Measurements from ENCODE around the gene CCDC30. TPM values are rescaled to one million over a fixed set of nuclear protein-coding genes. Genes with fewer than 3 reads are reported as not detected.
A peak's percentile ranks its signal among the peaks of the same experiment; 100 is the strongest.

Gene CCDC30
- total and polyA plus RNA-seq, 10 of the 15 experiments (the other 5 are each of a cell fraction or from before 2014, with no cell fraction given) = 0.46 to 1.8 (median 1.0) TPM

DNA sequence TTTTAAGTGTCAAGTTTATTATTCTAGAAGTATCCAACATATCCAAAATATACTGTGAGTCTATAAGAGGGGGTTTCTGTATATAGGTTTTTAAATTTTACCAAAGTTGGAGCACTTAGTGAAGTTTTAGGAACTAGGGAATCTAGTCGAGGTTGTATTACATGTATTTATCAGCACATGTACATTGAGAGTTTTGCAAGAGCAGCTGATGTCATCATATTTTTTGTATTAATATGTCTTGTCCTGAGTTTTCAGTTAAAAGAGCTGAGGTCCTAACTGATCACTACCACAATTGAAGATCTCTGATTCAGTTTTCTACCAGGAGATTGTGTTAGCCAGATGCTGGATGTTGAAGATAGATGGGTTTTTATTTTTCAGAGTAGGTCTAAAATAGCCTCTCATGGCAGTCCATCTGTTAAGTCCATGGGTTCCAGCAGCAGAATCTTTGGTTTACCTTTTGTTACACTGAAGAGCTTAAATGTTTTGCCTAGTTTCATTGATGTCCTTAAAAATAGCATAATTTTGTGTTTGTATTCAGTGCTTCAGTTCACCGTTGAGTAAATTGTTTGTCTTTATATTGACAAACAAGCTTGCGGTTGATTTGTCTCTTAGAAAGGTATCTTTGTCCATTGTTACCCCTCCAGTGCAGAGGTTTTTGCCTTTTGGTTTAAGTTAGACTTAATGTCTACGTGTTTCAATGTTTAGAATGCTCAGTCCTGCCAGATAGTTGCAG is 235.2 kb downstream of the CCDC30 start:
- no peak for FAIRE-seq
- CTCF ChIA-PET = interaction anchor here (0.7 to 1.1 kb wide), 2 partner anchors 11 to 60 kb away, joined by 3 read pairs; no protein-coding TSS in a partner anchor
- H3K9ac ChIP-seq (ENCODE audit: control insufficient read depth, insufficient read depth, low read length) = no peak overlapping the region
- TF ChIP-seq, protein P1, sequence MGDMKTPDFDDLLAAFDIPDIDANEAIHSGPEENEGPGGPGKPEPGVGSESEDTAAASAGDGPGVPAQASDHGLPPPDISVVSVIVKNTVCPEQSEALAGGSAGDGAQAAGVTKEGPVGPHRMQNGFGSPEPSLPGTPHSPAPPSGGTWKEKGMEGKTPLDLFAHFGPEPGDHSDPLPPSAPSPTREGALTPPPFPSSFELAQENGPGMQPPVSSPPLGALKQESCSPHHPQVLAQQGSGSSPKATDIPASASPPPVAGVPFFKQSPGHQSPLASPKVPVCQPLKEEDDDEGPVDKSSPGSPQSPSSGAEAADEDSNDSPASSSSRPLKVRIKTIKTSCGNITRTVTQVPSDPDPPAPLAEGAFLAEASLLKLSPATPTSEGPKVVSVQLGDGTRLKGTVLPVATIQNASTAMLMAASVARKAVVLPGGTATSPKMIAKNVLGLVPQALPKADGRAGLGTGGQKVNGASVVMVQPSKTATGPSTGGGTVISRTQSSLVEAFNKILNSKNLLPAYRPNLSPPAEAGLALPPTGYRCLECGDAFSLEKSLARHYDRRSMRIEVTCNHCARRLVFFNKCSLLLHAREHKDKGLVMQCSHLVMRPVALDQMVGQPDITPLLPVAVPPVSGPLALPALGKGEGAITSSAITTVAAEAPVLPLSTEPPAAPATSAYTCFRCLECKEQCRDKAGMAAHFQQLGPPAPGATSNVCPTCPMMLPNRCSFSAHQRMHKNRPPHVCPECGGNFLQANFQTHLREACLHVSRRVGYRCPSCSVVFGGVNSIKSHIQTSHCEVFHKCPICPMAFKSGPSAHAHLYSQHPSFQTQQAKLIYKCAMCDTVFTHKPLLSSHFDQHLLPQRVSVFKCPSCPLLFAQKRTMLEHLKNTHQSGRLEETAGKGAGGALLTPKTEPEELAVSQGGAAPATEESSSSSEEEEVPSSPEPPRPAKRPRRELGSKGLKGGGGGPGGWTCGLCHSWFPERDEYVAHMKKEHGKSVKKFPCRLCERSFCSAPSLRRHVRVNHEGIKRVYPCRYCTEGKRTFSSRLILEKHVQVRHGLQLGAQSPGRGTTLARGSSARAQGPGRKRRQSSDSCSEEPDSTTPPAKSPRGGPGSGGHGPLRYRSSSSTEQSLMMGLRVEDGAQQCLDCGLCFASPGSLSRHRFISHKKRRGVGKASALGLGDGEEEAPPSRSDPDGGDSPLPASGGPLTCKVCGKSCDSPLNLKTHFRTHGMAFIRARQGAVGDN (IDR thresholded peaks at IDR 0.05) = no peak
- TF ChIP-seq, protein P2, sequence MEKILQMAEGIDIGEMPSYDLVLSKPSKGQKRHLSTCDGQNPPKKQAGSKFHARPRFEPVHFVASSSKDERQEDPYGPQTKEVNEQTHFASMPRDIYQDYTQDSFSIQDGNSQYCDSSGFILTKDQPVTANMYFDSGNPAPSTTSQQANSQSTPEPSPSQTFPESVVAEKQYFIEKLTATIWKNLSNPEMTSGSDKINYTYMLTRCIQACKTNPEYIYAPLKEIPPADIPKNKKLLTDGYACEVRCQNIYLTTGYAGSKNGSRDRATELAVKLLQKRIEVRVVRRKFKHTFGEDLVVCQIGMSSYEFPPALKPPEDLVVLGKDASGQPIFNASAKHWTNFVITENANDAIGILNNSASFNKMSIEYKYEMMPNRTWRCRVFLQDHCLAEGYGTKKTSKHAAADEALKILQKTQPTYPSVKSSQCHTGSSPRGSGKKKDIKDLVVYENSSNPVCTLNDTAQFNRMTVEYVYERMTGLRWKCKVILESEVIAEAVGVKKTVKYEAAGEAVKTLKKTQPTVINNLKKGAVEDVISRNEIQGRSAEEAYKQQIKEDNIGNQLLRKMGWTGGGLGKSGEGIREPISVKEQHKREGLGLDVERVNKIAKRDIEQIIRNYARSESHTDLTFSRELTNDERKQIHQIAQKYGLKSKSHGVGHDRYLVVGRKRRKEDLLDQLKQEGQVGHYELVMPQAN (conservative IDR thresholded peaks at IDR 0.05) = no peak
- TF ChIP-seq POU2F2 (IDR thresholded peaks at IDR 0.05; ENCODE audit: borderline replicate concordance, low read depth, low read length) = no peak
- TF ChIP-seq JUND (IDR thresholded peaks at IDR 0.05; ENCODE audit: low read depth, low read length) = no peak
- no peak for TF ChIP-seq NR2F1 (conservative IDR thresholded peaks at IDR 0.05)
- no peak for TF ChIP-seq TCF7 (IDR thresholded peaks at IDR 0.05; ENCODE audit: borderline replicate concordance)
- TF ChIP-seq, protein P3, sequence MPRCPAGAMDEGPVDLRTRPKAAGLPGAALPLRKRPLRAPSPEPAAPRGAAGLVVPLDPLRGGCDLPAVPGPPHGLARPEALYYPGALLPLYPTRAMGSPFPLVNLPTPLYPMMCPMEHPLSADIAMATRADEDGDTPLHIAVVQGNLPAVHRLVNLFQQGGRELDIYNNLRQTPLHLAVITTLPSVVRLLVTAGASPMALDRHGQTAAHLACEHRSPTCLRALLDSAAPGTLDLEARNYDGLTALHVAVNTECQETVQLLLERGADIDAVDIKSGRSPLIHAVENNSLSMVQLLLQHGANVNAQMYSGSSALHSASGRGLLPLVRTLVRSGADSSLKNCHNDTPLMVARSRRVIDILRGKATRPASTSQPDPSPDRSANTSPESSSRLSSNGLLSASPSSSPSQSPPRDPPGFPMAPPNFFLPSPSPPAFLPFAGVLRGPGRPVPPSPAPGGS (IDR thresholded peaks at IDR 0.05; ENCODE audit: borderline replicate concordance, insufficient read depth, low read depth, low read length, poor library complexity, severe bottlenecking) = no peak
- no peak for TF ChIP-seq ZZZ3 (IDR thresholded peaks at IDR 0.05; ENCODE audit: control insufficient read depth, insufficient read length, low read depth)
- TF ChIP-seq ZBED1 (IDR thresholded peaks at IDR 0.05; ENCODE audit: borderline replicate concordance) = no peak
- TF ChIP-seq RELA (IDR thresholded peaks at IDR 0.05; ENCODE audit: borderline replicate concordance, partially characterized antibody) = no peak
- TF ChIP-seq ZNF24 (IDR thresholded peaks at IDR 0.05) = no peak
- TF ChIP-seq RUNX3 (IDR thresholded peaks at IDR 0.05; ENCODE audit: low read length) = no peak
- TF ChIP-seq CEBPZ (IDR thresholded peaks at IDR 0.05; ENCODE audit: low read depth, low read length) = no peak

More for the DNA sequence above, 235.2 kb downstream of the CCDC30 start:
- ChIA-PET POLR2A (interaction anchor here (0.5 to 0.6 kb wide), 2 partner anchors 72 to 156 kb away, joined by 3 to 6 read pairs; no protein-coding TSS in a partner anchor), SMC1A (ENCODE audit: uncharacterized antibody, unreplicated experiment) (no interaction called here), RAD21 (ENCODE audit: unreplicated experiment) (no interaction called here)
- 97% methylated on average over 4 of the region's 4 CpGs for WGBS (ENCODE audit: insufficient coverage, insufficient replicate concordance, low lambda C conversion rate, missing lambda C conversion rate)
- Histone ChIP-seq H3K27ac (ENCODE audit: control insufficient read depth, insufficient read depth) (no peak overlapping the region), H3K4me2 (ENCODE audit: control insufficient read depth, insufficient read depth) (no peak overlapping the region), H3K4me3 (no peak overlapping the region), H3K36me3 (ENCODE audit: control insufficient read depth in 2 of 2, insufficient read depth in 2 of 2, low read length in 1 of 2) (peaks cover 13 to 47% of the 10 kb centered on the region in 2 experiments), H3K79me2 (ENCODE audit: control insufficient read depth, insufficient read depth, low read length) (peaks cover 28% of the 10 kb centered on the region), H3K4me1 (ENCODE audit: control insufficient read depth, insufficient read depth, low read length) (no peaks in the 10 kb centered on the region), H3K9me3 (replicated peaks; ENCODE audit: control insufficient read depth, insufficient read depth, low read length) (no peaks in the 10 kb centered on the region), H4K20me1 (ENCODE audit: control insufficient read depth, insufficient read depth) (no peaks in the 10 kb centered on the region; the same call in 1 of the 2 replicates), H2AFZ (ENCODE audit: control insufficient read depth, low read depth, low read length) (no peak overlapping the region), H3K27me3 (replicated peaks in 1 of 2; ENCODE audit: control insufficient read depth in 2 of 2, insufficient read depth in 2 of 2, low read length in 1 of 2) (no peaks in the 10 kb centered on the region)
- BruUV-seq (replicated peaks) = TSS peak; percentile 0
- no peak for ATAC-seq
- DNase-seq (ENCODE audit: low read depth, low spot score) = no peak
- in situ Hi-C loops (cut with MboI) = no loop called here
- intact Hi-C loops (cut with micrococcal nuclease; ENCODE audit: unreplicated experiment) = no loop called here

All from GM12878 (cell line).